22Rv1 (cell line): ENCODE measurements around the gene EIF4ENIF1.

Experiments
- ZFX ChIP-seq: fragments of 450-650 bp; IDR thresholded peaks from 2 replicates; pipeline ENCODE4 v1.6.1; 2017; ENCODE audit warnings: antibody characterized with exemption, borderline replicate concordance
- TF ChIP-seq, protein P1 (sequence below): fragments of 450-650 bp; IDR thresholded peaks from 2 replicates; pipeline ENCODE4 v1.5.1; 2017; ENCODE audit warnings: mild to moderate bottlenecking

GRCh38 chr22:31475800-31476199 lies 13.8 kb downstream of the EIF4ENIF1 start:
- TF ChIP-seq, protein P1, sequence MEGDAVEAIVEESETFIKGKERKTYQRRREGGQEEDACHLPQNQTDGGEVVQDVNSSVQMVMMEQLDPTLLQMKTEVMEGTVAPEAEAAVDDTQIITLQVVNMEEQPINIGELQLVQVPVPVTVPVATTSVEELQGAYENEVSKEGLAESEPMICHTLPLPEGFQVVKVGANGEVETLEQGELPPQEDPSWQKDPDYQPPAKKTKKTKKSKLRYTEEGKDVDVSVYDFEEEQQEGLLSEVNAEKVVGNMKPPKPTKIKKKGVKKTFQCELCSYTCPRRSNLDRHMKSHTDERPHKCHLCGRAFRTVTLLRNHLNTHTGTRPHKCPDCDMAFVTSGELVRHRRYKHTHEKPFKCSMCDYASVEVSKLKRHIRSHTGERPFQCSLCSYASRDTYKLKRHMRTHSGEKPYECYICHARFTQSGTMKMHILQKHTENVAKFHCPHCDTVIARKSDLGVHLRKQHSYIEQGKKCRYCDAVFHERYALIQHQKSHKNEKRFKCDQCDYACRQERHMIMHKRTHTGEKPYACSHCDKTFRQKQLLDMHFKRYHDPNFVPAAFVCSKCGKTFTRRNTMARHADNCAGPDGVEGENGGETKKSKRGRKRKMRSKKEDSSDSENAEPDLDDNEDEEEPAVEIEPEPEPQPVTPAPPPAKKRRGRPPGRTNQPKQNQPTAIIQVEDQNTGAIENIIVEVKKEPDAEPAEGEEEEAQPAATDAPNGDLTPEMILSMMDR, result no peak
- no peak for TF ChIP-seq ZFX
